ENCODE measurements around the gene ATP2C2.

The ATP2C2 gene

GRCh38 chr16:84502075-84502474 lies 133.7 kb downstream of the ATP2C2 start:
- TF ChIP-seq POLR2AphosphoS5 (IDR thresholded peaks at IDR 0.05; ENCODE audit: low read depth) (no peak), CTCF (IDR thresholded peaks at IDR 0.05; ENCODE audit: insufficient read depth, low read length) (no peak), REST (IDR thresholded peaks at IDR 0.05; ENCODE audit: insufficient replicate concordance, low read depth) (no peak), GABPA (IDR thresholded peaks at IDR 0.05; ENCODE audit: low read depth) (no peak), SPI1 (IDR thresholded peaks at IDR 0.05; ENCODE audit: borderline replicate concordance, low read depth) (no peak)
- H3K4me3 ChIP-seq (replicated peaks; ENCODE audit: insufficient read depth, low read length): no peak overlapping the region
- no peaks in the 10 kb centered on the region for H3K27me3 ChIP-seq (ENCODE audit: insufficient read depth, poor library complexity, severe bottlenecking)
- H3K27ac ChIP-seq (replicated peaks): no peak overlapping the region
- no peak for DNase-seq (ENCODE audit: low read depth in 1 of 2, low spot score in 1 of 2)

GRCh38 chr16:84502581-84502980 lies 134.2 kb downstream of the ATP2C2 start:
- no peak for TF ChIP-seq POLR2AphosphoS5 (IDR thresholded peaks at IDR 0.05; ENCODE audit: low read depth)
- no peak for TF ChIP-seq GABPA (IDR thresholded peaks at IDR 0.05; ENCODE audit: low read depth)
- TF ChIP-seq REST (IDR thresholded peaks at IDR 0.05; ENCODE audit: insufficient replicate concordance, low read depth): no peak
- TF ChIP-seq SPI1 (IDR thresholded peaks at IDR 0.05; ENCODE audit: borderline replicate concordance, low read depth): no peak
- TF ChIP-seq CTCF (IDR thresholded peaks at IDR 0.05; ENCODE audit: insufficient read depth, low read length): no peak
- Histone ChIP-seq H3K4me3 (replicated peaks; ENCODE audit: insufficient read depth, low read length) (no peak overlapping the region), H3K27ac (replicated peaks) (no peak overlapping the region), H3K27me3 (ENCODE audit: insufficient read depth, poor library complexity, severe bottlenecking) (no peaks in the 10 kb centered on the region)
- no peak for DNase-seq (ENCODE audit: low read depth in 1 of 2, low spot score in 1 of 2)

GRCh38 chr16:84503751-84504395 lies 135.5 kb downstream of the ATP2C2 start:
- no peak overlapping the region for H3K27ac ChIP-seq (replicated peaks)
- TF ChIP-seq CTCF (IDR thresholded peaks at IDR 0.05; ENCODE audit: insufficient read depth, low read length): no peak
- TF ChIP-seq SPI1 (IDR thresholded peaks at IDR 0.05; ENCODE audit: borderline replicate concordance, low read depth): no peak
- TF ChIP-seq GABPA (IDR thresholded peaks at IDR 0.05; ENCODE audit: low read depth): no peak
- no peak for TF ChIP-seq REST (IDR thresholded peaks at IDR 0.05; ENCODE audit: insufficient replicate concordance, low read depth)
- TF ChIP-seq POLR2AphosphoS5 (IDR thresholded peaks at IDR 0.05; ENCODE audit: low read depth): no peak
- no peaks in the 10 kb centered on the region for H3K27me3 ChIP-seq (ENCODE audit: insufficient read depth, poor library complexity, severe bottlenecking)
- no peak for DNase-seq (ENCODE audit: low read depth in 1 of 2, low spot score in 1 of 2)
- H3K4me3 ChIP-seq (replicated peaks; ENCODE audit: insufficient read depth, low read length): peak overlapping the region; percentile 52

Measured in HL-60 (cell line).